GM19351 (cell line): ENCODE data around the gene CRTAC1.

ENCODE experiments used
- ATAC-seq: cut with Tn5 transposase; IDR thresholded peaks from one replicate; pipeline ENCODE4 v1.9.1; 2021; ENCODE audit warnings: mild to moderate bottlenecking, moderate library complexity; ENCODE audit not compliant: unreplicated experiment

The CRTAC1 gene

DNA sequence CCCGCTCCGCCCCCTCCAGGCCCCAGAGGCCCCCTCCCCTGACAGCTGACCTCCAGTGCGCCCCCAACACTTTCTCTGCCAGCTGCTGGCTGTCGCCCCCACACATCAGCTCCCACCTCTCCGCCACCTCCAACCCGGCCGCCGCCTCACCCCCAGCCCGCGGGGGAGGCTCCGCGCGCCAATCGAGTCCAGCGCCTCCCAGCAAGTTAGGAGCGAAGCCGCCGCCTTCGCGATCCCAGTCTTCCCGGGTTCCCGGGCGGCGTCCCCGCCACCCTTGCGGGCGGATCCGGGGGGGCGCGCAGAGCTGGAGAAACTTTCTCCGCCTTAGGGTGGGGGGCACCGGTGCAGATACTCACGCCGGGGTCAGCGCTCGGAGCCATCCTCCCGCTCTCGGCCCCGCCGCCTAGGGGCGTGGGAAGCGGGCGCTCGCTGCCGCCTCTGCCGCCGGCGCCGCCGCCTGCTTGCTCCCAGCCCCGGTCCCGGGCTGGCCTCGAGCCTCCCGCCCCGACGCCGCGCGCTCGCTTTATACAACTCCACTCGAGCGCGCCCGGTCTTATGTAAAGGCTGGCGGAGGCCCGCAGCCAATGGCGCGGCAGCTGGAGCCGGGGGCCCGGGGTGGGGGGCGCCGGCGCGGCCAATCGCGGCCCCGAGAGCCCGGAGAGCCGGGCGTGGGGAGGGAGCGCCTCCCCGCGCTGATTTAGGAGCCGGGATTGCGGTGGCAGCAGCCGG, at the start of gene CRTAC1:
Gene CRTAC1 (minus strand): TSS at position 529 of the 729 bp plus-strand sequence. CDS start 149 bp downstream, at position 380.
- ATAC-seq = no peak

DNA sequence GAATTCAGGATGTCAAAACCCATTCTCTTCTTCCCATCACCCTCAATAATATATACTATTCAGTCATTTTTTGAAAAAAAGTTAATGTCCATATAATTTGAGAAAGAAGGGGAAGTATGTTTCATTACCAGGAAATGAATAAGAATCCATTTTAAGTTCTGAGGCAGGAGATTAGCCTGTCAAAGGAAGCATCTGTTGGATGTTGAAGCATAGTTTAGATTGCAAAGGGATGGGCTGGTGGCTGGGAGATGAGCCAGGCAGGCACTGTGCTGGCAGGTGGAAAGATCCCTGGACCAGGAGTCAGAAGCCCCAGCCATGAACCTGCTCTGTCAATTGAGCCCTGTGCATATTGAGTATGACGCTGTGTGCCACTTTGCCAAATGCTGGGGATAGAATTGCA, 48.4 kb upstream of the CRTAC1 start:
- no peak for ATAC-seq

- ATAC-seq = no peak
Measured at GRCh38 chr10:98077223-98077622, 46.8 kb upstream of the CRTAC1 start.

- ATAC-seq = no peak
Measured at GRCh38 chr10:98076086-98076485, 45.7 kb upstream of the CRTAC1 start.

GRCh38 chr10:98074315-98074911, 44.0 kb upstream of the CRTAC1 start:
- ATAC-seq = no peak

- no peak for ATAC-seq
Measured at GRCh38 chr10:98067165-98067564, 36.7 kb upstream of the CRTAC1 start.

DNA sequence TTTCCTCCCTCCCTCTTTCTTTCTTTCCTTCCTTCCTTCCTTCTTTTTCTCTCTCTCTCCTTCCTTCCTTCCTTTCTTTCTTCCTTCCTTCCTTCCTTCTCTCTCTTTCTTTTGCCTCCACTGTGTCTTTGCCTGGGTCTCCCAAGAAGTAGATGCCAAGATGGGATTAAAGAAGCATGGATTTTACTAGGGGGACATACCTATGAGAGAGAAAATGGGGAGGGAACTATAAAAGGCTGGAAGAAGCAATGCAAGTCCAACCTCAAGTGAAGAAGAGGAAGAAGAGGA, 33.3 kb upstream of the CRTAC1 start:
- no peak for ATAC-seq

DNA sequence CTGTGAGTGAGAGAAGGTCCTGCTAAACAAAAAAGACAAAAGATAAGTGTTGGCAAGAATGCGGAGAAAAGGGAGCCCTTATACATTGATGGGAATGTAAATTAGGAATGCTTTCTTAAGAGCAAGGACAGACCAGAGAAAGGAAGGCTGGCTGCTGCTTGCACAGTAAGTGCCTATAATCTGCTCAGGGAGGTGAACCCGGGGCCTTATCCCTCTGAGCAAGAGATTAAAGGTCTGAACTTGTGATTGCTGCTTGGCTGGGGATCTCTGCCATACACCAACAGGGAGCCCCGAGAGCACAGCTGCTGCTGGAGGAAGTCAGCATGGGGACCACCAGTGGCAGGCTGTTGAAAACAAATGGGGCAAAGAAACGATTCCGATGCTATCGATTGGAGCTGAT, 32.0 kb upstream of the CRTAC1 start:
- no peak for ATAC-seq

GRCh38 chr10:98060079-98060478, 29.7 kb upstream of the CRTAC1 start:
- ATAC-seq = no peak

- ATAC-seq = no peak
Measured at GRCh38 chr10:98058295-98058694, 27.9 kb upstream of the CRTAC1 start.

- no peak for ATAC-seq
Measured at GRCh38 chr10:98055841-98056516, 25.6 kb upstream of the CRTAC1 start.

GRCh38 chr10:98047009-98047741, 16.8 kb upstream of the CRTAC1 start:
- no peak for ATAC-seq

DNA sequence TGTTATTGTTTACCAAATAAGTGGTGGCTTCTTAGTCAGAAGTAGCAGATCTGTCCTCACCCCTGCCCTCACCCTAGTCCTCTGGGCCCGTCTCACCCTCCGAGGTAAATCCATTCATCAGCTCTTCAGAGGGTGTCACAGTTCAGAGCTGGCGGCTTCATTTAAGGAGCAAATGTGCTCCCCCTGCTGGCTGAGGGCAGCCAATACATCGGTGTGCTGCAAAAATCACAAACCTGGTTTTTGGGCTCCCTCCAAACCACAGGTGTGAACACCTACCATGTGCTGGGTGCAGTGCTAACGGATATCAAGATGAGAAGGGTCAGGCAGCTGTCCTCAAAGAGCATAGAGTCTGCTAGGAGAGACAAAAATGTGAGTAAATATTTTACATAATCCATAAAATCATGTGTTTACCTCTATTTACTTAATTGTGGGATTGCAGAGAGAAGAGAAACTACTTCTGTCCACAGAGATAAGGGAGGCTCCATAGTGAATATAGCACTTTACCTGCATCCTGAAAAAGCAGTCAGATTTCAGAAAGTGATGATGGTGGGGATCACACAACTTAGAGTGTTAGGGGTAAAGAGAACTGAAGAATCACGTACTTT, 15.5 kb upstream of the CRTAC1 start:
- ATAC-seq = peak; percentile 75

DNA sequence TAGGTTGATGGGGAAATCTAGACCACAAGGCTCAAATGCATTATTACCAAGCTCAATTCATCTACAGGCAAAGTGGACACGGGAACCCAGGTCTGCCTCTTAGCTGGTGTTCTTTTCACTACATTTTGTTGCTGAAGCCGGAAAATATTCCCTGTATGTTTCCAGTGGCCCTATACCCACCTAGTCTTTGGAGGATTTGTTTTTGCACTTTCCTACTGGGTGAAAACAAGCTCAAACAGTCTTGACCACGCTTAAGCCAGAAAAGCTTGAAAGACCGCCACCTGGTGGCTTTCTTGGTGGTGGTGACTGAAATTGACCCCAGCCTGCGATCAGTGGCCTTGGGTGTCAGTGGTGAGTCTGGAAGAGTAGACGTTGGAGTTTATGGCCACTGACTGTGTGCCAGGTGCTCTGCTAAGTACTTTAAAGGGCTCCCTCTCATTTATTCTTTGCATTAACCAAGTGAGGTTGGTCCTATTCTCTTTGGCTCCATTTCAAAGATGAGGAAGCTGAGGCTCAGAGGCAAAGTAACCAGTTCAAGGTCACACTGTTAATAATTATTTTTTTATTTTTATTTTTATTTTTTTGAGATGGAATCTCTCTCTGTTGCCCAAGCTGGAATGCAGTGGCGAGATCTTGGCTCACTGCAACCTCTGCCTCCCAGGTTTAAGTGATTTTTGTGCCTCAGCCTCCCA, 11.1 kb upstream of the CRTAC1 start:
- ATAC-seq = no peak

- no peak for ATAC-seq
Measured at GRCh38 chr10:98039690-98040381, 9.4 kb upstream of the CRTAC1 start.

GRCh38 chr10:98038288-98038687, 7.9 kb upstream of the CRTAC1 start:
- no peak for ATAC-seq

DNA sequence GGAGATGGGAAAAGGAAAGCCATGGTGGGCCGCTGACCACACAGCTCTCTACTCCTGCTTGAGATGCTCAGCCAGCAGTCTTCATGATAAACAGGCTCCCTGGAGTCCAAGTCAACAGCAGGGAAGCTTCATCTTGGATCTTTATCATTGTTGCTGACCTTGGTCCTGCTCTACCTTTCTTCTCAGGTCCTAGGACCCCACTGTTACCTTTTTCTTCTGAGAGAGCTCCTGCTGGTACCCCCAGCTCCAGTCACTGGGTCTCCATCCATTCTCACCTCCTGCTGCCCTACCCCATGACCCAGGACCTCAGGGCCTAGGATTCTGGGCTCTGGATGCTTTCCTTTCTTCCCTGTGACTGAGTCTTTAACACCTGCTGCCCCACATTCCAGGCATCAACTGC, 5.2 kb upstream of the CRTAC1 start:
- ATAC-seq = no peak

- no peak for ATAC-seq
Measured at GRCh38 chr10:98033515-98033914, 3.1 kb upstream of the CRTAC1 start.

DNA sequence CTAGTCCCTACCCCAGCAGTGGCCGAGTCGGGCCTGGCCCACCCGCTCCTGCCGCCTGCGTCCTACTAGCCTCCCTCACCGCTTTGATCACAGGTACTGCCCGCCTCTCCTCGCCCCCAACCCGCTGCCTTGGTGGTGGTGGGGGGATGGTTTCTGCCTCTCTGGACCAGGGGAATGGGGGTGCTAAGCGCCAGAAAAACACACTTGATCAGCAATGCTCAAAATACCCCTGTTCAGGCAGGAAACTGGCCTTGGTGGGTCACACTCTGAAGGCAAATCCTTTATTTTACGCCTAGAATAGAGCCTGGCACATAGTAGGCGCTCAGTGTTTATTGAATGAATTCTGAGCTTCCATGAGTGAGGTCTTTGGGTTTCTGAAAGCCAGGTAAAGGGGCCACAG, 1.0 kb upstream of the CRTAC1 start:
- no peak for ATAC-seq

DNA sequence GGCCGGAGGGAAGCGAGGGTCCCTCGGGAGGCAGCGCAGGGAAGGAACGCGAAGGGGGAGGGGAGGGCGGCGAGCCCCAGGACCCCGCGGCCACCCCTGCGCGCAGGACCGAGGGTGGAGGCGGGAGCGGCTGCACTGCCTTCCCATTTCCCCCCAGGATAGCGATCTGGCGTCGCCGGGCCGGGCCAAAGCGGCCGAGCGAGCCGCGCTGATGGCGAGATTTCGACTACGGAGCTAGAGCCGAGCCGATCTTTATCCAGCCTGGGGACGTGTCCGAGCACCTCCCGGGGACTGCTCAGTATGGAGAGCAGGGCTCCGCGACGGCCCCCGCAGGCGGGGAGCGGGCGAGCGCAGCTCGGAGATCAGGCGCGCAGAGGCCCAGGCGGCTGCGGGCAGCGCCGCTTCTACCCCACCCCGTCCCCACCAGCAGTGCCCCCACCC, 590 bp upstream of the CRTAC1 start:
- ATAC-seq = no peak
